ENCODE data around the gene OR4N2.
"Not testable (repeated sequence)": the region's sequence is repeated elsewhere in the genome, so short reads cannot be mapped to it uniquely, and the experiment has no call there.

Gene OR4N2

GRCh38 chr14:19775587-19775986 lies 28.0 kb upstream of the OR4N2 start:
- Histone ChIP-seq H3K9me3 (ENCODE audit: insufficient read depth, low read length) (0 out of 2 replicates have a peak, but pooled peaks cover 3% of the 10 kb centered on the region), H4K20me1 (ENCODE audit: low read depth, low read length) (no peaks in the 10 kb centered on the region), H3K4me3 (ENCODE audit: insufficient read depth, low read length, poor library complexity, severe bottlenecking) (no peak overlapping the region), H3K27me3 (ENCODE audit: low read length) (no peaks in the 10 kb centered on the region), H3K9ac (ENCODE audit: low read length) (no peak overlapping the region), H3K36me3 (ENCODE audit: low read length) (no peaks in the 10 kb centered on the region), H3K27ac (ENCODE audit: low read depth, low read length) (no peak overlapping the region), H3K4me2 (ENCODE audit: low read depth, low read length, poor library complexity, severe bottlenecking) (no peak overlapping the region), H3K9me2 (replicated peaks; ENCODE audit: insufficient read depth, low read length) (no peaks in the 10 kb centered on the region), H2AFZ (ENCODE audit: low read depth, low read length, severe bottlenecking) (no peak overlapping the region), H3K79me2 (ENCODE audit: insufficient read depth, low read length) (no peaks in the 10 kb centered on the region), H3F3A (ENCODE audit: insufficient read depth) (no peaks in the 10 kb centered on the region)
- TF ChIP-seq EZH2phosphoT487 (conservative IDR thresholded peaks at IDR 0.05; ENCODE audit: low read length) (no peak), CTCF (IDR thresholded peaks at IDR 0.05; ENCODE audit: insufficient read depth, low read length, poor library complexity, severe bottlenecking) (no peak)

GRCh38 chr14:19785848-19786247 lies 17.7 kb upstream of the OR4N2 start:
- H3K4me2 ChIP-seq (ENCODE audit: low read depth, low read length, poor library complexity, severe bottlenecking); H3K27me3 ChIP-seq (ENCODE audit: low read length); H4K20me1 ChIP-seq (ENCODE audit: low read depth, low read length); H3K4me3 ChIP-seq (ENCODE audit: insufficient read depth, low read length, poor library complexity, severe bottlenecking); H3F3A ChIP-seq (ENCODE audit: insufficient read depth); H3K9me2 ChIP-seq (replicated peaks; ENCODE audit: insufficient read depth, low read length); H3K9me3 ChIP-seq (ENCODE audit: insufficient read depth, low read length); H3K79me2 ChIP-seq (ENCODE audit: insufficient read depth, low read length); H3K27ac ChIP-seq (ENCODE audit: low read depth, low read length); H3K36me3 ChIP-seq (ENCODE audit: low read length); H3K9ac ChIP-seq (ENCODE audit: low read length); H2AFZ ChIP-seq (ENCODE audit: low read depth, low read length, severe bottlenecking): not testable (repeated sequence)

GRCh38 chr14:19787318-19787717 lies 16.3 kb upstream of the OR4N2 start:
- H3K27ac ChIP-seq (ENCODE audit: low read depth, low read length); H3K36me3 ChIP-seq (ENCODE audit: low read length); H3K9ac ChIP-seq (ENCODE audit: low read length); H3K79me2 ChIP-seq (ENCODE audit: insufficient read depth, low read length); H2AFZ ChIP-seq (ENCODE audit: low read depth, low read length, severe bottlenecking); H4K20me1 ChIP-seq (ENCODE audit: low read depth, low read length); H3K4me3 ChIP-seq (ENCODE audit: insufficient read depth, low read length, poor library complexity, severe bottlenecking); H3F3A ChIP-seq (ENCODE audit: insufficient read depth); H3K27me3 ChIP-seq (ENCODE audit: low read length); H3K4me2 ChIP-seq (ENCODE audit: low read depth, low read length, poor library complexity, severe bottlenecking); H3K9me3 ChIP-seq (ENCODE audit: insufficient read depth, low read length); H3K9me2 ChIP-seq (replicated peaks; ENCODE audit: insufficient read depth, low read length): not testable (repeated sequence)

- H3K9ac ChIP-seq (ENCODE audit: low read length); H4K20me1 ChIP-seq (ENCODE audit: low read depth, low read length); H3K27me3 ChIP-seq (ENCODE audit: low read length); H3K4me2 ChIP-seq (ENCODE audit: low read depth, low read length, poor library complexity, severe bottlenecking); H3K79me2 ChIP-seq (ENCODE audit: insufficient read depth, low read length); H3K4me3 ChIP-seq (ENCODE audit: insufficient read depth, low read length, poor library complexity, severe bottlenecking); H2AFZ ChIP-seq (ENCODE audit: low read depth, low read length, severe bottlenecking); H3K9me2 ChIP-seq (replicated peaks; ENCODE audit: insufficient read depth, low read length); H3K36me3 ChIP-seq (ENCODE audit: low read length); H3K27ac ChIP-seq (ENCODE audit: low read depth, low read length); H3K9me3 ChIP-seq (ENCODE audit: insufficient read depth, low read length); H3F3A ChIP-seq (ENCODE audit: insufficient read depth): not testable (repeated sequence)
Measured at GRCh38 chr14:19788150-19788549, 15.4 kb upstream of the OR4N2 start.

GRCh38 chr14:19796520-19797108 lies 7.0 kb upstream of the OR4N2 start:
- not testable (repeated sequence) for H2AFZ ChIP-seq (ENCODE audit: low read depth, low read length, severe bottlenecking); H3F3A ChIP-seq (ENCODE audit: insufficient read depth); H4K20me1 ChIP-seq (ENCODE audit: low read depth, low read length); H3K79me2 ChIP-seq (ENCODE audit: insufficient read depth, low read length); H3K9ac ChIP-seq (ENCODE audit: low read length); H3K27ac ChIP-seq (ENCODE audit: low read depth, low read length); H3K27me3 ChIP-seq (ENCODE audit: low read length); H3K9me2 ChIP-seq (replicated peaks; ENCODE audit: insufficient read depth, low read length); H3K4me3 ChIP-seq (ENCODE audit: insufficient read depth, low read length, poor library complexity, severe bottlenecking); H3K4me2 ChIP-seq (ENCODE audit: low read depth, low read length, poor library complexity, severe bottlenecking); H3K36me3 ChIP-seq (ENCODE audit: low read length); H3K9me3 ChIP-seq (ENCODE audit: insufficient read depth, low read length)
